HS-27A (cell line): ENCODE results near the gene CCT5.
"Not testable (repeated sequence)": the region's sequence is repeated elsewhere in the genome, so short reads cannot be mapped to it uniquely, and the experiment has no call there.

ENCODE experiments used
- DNase-seq: peaks from one replicate; pipeline ENCODE4 v3.0.0-alpha.2; 2012; ENCODE audit warnings: low read depth, missing footprints

CCT5 gene

DNA sequence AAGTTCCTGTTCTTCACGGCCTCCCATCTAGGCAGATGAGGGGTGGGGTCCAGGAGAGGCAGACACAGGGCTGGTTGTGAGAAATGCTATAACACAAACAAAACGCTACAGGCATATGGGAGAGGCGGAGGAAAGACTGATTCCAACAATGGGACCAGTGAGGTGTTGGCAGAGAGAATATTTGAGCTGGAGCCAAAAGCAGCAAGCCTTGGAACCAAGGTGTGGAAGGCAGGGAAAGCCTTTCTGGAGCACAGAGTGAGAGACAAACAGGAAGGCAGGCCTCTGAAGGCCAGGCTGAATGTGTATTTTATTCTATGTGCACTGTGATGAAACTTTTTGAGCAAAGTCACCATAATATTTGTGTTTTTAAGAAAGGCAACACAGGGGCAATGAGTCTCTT lies 3.3 kb upstream of the CCT5 start:
- DNase-seq: no peak

DNA sequence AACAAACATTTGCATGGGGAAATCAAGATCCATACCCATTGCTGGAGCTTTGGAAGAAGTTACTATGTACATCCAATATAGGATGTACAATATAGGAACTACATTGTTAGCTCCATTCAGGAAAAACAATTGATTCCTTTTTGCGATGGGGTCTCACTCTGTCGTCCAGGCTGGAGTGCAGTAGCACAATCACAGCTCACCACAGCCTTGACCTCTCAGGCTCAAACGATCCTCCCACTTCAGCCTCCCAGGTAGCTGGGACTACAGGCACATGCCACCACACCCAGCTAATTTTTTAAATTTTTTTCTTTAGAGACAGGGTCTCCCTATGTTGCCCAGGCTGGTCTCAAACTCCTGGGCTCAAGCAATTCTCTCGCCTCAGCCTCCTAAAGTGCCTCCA lies 2.9 kb upstream of the CCT5 start:
- DNase-seq: not testable (repeated sequence)

DNA sequence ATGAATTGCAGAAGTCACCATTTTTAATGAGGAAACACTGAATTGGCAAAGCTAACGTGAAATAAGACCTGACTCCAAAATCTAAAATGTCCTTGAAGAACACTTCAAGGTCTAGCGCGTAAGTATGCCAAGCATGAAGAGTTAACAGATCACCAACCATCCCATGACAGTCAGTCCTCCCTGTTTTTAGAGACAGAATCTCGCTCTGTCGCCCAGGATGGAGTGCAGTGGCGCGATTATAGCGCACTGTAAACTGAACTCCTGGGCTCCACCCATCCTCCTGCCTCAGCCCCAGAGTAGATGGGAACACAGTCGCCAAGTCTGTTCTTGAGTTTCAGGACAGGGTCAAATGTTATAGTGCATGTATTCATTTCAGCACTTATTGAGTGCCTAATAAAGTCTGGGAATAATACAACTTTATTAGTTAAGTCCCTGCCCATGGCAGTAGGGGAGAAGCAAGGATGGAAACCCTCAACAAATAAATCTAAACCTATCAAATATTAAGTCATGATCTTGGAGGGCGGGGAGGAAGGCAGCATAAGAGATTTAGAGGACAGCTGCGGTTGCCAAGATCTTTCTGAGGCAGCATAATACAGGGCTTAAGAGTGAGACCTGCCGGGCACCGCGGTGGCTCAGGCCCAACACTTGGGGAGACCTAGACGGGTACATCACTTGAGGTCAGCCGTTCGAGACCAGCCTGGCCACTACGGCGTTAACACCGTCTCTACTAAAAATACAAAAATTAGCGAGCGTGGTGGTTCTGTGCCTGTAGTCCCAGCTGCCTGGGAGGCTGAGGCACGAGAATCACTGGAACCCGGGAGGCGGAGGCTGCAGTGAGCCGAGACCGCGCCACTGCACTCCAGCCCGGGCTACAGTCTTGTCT lies 1.5 kb upstream of the CCT5 start:
- no peak for DNase-seq

DNA sequence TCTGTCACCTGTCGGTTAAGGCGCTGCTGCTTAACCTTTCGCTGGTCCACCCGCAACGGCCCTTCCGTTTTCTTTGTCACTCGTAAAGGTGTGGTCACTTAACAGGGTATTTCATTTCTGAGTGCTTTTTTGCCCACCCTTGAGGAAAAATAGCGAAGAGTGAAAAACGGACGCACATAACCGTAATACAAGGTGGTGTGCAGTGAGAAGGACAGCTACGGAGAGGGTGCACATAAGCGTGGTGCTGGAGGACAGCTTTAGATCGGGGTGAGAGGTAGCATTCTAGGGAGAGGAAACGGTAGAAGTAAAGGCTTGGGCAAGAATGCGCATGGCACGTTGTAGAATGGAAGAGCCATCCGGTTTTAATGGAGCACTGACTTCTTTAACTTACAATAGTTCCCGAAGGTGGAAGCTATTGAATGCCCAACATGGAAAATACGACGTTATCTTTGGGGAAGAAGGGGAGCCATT lies 761 bp downstream of the CCT5 start:
- DNase-seq: no peak

DNA sequence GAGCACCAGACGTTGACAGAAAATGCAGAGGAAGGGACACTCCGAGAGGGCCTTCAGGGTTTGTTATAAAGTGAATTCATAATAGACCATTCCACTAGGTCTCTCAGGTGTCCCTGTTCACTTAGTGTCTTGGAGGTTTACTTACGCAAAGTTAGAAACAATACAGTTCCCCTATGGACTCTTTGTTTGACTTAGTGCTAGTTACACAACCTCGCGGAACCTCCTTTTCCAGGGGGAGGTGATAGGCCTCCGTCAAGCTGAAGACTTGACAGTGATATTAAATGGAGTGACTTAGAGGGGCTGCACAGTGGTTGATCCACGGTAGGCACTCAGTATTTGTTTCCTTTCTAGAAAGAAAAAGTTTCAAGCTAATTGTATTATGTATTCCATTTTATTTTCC lies 1.3 kb downstream of the CCT5 start:
- DNase-seq: no peak

DNA sequence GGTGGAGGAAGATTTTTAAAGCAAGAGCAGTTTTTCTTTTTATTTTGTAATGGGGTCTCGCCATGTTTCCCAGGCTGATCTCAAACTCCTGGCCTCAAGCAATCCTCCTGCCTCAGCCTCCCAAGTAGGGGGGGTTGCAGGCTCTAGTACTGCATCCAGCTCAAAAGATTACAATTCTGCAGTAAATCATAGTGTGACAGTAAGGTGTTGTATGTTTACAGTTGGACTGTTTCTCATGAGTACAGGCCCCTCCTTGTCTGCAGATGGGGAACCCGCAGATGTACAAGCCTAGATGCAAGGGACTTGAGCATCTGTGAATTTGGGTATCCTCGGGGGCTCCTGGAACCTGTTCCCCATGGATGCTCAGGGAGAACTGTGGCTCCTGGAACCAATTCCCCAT lies 3.3 kb downstream of the CCT5 start:
- no peak for DNase-seq

DNA sequence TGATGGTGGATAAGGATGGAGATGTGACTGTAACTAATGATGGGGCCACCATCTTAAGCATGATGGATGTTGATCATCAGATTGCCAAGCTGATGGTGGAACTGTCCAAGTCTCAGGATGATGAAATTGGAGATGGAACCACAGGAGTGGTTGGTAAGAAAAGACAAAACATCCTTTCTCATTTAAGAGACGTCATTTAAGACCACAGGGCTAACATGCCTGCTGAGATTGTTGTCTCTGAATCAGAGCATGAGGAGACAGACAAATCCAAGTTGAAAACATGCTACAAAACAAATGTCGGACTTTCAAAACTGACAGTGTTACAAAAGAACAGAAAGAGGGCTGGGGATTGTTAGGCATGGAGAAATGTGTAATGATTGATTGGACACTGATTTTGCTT lies 4.6 kb downstream of the CCT5 start:
- no peak for DNase-seq

DNA sequence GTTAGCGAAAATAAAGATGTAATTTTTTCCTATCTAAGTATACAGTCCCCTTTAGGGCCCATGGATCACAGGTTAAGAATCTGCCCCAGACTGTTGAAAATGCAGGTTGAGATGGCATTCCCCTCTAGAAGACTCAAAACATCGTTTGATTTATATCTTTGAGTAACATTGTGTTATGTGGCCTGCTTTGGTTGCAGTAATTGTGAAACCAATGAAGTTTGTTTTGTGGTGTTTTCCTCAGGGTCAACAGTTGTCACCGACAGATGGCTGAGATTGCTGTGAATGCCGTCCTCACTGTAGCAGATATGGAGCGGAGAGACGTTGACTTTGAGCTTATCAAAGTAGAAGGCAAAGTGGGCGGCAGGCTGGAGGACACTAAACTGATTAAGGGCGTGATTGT lies 7.8 kb downstream of the CCT5 start:
- no peak for DNase-seq

DNA sequence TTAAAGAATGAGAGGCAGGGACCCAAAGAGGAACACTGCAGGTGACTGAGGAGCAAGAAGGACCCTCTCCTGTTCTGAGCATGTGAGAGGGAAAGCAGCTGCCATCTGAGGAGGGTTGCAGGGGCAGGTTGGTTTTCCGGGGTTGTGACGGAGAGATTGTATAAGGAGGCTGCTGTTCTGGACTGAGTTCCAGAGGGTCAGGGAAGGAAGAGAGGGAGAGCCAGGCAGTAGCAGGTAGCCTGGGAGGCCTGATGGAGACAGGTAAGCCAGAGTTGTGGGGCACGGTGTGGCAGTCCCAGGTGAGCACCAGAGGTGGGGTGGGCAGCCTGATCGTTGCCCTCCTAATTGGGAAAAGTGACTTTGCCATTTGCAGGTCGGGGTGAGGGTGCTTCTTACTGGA lies 9.8 kb downstream of the CCT5 start:
- no peak for DNase-seq

DNA sequence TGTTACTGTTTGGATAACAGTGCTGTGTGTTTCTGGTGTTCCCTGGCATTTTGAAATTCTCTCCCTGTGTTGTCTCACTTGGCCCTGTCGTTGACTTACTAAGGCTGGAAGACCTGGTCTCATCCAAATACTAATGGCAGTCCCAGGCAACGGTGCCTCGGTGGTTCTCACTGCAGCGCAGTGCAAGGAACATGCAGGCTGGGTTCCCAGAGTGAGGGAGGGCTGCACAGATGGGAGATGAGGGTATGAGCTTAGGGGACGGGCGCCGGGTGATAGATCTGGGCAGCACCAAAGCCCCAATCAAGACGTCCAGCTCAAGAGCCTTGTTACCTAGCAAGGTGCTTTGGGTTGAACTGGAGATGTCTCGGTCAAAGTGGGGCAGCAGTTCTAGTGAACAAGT lies 11.0 kb downstream of the CCT5 start:
- DNase-seq: no peak

DNA sequence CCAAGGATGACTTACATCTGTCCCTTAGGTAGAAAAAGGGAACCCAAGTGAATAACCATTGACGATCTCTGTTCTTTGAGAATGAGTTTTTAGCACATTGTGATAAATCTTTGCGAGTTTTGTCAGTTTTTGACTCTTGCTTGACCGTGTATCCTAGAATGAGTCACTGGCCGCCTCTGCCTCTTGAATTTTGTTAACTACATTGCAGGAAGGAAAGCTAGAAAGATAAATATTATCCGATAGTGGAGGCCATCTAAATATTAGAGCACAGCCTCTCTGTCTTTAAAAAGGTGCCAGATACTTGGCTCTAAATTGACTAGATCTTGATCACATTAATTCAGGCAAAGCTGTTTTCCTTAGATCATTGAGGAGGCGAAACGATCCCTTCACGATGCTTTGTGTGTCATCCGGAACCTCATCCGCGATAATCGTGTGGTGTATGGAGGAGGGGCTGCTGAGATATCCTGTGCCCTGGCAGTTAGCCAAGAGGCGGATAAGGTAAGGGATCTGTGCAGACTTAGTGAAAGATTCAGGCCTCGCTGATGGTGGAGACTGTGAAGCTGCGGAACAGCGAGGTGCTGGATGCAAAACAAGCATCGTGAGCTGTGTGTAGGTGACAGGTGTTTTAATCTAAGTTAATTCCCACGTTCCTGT lies 12.2 kb downstream of the CCT5 start:
- no peak for DNase-seq

DNA sequence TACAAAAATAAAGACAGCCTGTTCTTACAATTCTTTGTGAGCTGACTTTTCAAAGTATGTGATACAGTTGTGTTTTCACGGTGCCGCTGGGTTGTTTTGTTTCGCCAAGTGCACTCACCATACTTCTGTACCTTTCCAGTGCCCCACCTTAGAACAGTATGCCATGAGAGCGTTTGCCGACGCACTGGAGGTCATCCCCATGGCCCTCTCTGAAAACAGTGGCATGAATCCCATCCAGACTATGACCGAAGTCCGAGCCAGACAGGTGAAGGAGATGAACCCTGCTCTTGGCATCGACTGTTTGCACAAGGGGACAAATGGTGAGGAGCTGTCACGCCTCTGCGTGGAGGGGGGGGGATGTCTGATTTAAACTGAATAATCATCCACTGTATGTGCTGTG lies 12.9 kb downstream of the CCT5 start:
- no peak for DNase-seq

DNA sequence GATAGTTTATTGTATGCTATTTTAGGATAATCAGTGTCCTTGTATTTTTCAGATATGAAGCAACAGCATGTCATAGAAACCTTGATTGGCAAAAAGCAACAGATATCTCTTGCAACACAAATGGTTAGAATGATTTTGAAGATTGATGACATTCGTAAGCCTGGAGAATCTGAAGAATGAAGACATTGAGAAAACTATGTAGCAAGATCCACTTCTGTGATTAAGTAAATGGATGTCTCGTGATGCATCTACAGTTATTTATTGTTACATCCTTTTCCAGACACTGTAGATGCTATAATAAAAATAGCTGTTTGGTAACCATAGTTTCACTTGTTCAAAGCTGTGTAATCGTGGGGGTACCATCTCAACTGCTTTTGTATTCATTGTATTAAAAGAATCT lies 14.5 kb downstream of the CCT5 start:
- no peak for DNase-seq

DNA sequence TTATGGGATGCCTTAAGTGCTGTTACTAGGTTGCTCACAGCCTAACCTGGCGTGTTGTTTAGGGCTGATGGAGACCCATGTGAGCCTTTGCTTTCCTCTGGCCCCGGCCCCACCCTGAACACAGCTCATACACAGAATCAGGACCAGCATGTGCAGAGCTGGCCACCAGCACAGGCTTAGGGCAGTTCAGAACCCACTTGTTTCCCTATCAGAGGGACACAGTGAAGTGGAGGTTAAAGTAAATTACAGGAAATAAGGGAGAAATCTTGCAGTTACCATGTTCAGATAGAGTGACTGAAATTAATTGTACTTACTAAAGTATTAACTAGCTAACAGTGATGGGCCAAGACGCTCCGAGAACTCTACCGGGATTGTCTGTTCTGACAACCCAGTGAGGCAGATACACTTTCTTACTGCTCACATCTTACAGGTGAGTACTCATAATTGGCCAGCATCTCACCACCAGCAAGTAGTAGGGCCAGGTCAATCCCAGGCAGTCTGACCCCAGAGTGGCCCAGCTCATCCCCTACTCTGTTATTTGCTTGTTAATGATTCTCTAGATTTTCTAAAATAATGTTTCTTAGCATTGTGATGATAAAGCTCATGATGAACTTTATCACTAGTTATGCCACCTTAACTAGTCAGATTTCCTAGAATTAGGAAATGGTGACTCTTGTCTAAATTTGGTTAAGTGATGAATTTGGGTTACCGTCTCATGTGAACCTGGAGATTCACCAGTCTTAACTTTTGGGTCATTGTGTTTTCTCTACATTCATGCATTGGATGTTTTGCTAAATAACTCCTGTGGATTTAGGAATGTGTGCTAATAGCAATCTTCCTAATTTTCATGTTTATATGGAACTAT lies 15.4 kb downstream of the CCT5 start:
- no peak for DNase-seq

DNA sequence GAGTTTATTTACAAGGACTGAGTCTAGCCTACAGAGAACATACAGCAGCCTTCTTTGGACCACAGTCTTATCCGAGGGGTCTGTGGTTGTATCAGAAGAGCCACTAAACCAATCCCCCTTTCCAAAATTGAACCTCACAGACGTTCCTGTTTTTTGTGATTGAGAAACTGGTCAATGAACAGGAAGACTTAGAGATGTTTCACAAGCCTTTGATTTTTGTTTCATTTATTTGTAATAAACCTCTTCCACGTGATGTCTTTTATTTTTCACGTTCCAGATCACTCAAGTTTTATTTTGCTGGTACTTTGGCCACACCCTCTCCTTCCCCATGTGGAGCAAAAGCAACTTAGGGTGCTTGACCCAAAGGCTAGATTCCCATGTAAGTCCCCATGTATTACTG lies 16.1 kb downstream of the CCT5 start:
- DNase-seq: no peak

DNA sequence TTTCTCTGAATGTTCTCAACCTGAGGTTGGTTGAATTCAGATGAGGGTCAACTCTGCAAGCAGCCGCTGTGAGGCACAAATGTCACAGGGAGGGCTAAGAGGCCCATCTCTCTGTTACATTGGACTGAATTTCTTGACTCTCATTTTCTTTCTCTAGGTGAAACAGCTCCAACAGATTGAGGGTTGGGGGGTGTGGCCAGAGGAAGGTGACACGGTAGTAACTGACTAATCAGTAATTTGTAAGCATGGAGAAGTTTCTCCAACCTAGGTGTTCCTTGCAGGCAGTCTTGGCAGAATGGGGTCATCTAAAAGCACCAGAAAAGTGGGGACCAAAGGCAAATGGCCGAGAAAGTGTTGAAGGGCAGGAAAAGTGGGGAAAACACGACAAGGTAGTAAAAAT lies 16.8 kb downstream of the CCT5 start:
- no peak for DNase-seq

DNA sequence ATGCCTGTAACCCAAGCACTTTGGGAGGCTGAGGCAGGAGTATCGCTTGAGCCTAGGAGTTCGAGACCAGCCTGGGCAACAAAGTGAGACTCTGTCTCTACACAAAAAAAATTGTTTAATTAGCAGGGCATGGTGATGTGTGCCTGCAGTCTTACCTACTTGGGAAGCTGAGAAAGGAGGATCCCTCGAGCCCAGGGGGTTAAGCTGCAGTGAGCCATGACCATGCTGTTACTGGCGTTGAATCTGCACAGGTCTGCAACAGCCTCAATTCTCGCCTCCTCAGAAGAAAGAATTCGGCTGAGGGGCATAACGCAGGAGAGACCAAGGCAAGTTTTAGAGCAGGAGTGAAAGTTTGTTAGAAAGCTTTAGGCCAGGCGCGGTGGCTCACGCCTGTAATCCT lies 18.0 kb downstream of the CCT5 start:
- DNase-seq: no peak

DNA sequence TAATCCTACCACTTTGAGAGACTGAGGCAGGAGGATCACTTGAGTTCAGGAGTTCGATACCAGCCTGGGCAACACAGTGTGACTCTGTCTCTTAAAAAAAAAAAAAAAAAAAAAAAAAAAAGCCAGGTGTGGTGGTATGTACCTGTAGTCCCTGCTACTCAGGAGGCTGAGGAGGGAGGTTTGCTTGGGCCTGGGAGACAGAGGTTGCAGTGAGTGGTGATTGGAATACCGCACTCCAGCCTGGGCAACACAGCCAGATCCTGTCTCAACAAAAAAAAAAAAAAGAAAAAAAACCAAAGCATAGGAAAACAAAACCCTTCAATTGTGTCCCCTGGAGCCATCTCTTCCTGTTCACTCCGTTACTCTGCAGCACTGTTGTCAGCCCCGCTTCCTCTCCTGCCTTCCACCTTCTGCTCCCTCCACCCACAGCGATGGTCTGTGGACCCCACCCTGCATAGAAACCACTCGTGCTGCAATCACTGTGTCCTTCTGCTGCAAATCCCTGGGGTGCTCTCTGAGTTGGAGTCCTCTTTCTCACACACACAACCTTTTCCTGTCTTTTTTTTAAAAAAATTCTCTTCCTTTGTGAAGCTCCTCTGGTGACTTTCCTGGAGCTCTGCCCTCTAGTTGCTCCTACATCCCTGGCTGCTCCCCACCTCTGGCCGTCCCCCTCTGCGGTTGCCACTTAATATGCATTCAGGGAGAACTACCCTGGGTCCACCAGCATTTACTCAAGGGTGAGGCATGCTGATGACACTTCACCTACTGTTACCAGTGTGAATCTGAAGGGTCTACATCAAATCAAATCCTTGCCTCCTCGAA lies 22.2 kb downstream of the CCT5 start:
- no peak for DNase-seq

DNA sequence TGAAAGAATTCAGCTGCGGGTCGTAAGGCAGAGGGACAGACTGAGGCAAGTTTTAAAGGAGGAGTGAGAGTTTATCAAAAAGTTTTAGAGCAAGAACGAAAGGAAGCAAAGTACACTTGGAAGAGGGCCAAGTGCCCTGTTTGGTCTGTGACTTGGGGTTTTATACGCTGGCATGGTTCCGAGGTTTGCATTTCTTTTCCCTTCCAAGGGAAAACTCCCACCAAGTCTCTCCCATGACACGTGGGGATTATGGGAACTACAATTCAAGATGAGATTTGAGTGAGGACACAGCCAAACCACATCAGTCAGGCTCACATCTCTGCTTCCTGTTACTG lies 22.8 kb downstream of the CCT5 start:
- DNase-seq: not testable (repeated sequence)

DNA sequence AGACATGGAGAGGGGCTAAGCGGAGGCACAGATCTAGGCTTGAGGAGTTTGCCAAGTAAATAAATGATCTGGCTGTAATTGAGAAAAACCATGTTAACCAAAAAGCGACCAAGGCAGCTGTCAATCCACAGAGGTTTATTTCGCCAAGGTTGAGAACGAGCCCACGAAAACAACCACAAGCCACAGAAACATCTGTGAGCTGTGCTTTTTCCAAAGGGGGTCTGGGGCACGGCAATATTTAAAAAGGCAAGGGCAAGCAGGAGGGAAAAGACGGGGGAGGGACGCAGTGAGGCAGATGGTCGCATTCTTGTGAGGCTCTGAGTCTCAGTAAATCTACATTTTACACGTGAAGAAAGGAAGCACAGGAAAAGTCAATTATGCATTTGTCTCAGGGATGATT lies 25.4 kb downstream of the CCT5 start:
- no peak for DNase-seq

DNA sequence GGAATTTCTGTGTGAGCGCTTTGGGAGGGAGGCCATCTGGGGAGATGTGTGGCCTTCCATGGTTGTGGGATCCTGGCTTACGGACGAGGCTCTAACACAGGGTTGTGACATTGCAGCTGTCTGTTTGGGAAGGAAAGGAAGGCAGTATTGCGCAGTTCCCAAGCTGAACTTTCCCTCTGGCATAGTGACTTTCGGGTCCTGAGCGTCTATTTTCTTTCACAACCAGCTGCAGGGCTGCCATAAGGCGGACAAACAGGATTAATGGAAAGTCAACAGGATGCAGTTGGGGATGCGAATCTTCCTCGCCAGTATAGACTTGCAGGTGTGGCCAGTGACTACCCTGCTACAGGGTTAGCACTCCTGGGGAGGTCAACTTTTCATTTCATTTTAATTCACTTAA lies 25.9 kb downstream of the CCT5 start:
- DNase-seq: no peak

DNA sequence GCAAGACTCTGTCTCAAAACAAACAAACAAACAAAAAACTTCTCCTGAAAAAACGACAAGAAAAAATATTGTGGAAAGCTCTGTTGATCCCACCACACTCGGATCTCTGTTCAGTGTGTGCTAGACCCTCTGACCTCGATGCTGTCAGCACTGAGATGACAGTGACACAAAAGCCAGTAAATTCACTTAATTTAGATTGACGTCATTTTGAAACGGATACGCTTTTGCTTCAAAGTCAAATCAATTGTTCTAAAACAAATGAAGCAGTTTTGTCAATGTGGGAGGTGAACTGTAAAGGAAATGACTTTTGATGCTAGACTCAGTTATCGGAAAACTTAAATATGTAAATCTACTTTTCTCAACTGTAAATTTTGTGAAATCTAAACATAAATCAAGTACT lies 26.6 kb downstream of the CCT5 start:
- no peak for DNase-seq
